RCC 7860 (cell line): ENCODE measurements around the gene TNFAIP2.
A peak's percentile ranks its signal among the peaks of the same experiment; 100 is the strongest.

Experiments
- DNase-seq: peaks from one replicate; pipeline ENCODE4 v3.0.0-alpha.2; 2015; ENCODE audit warnings: low spot score
- FAIRE-seq: peaks from 2 replicates; lab custom pipeline; 2012; peaks lifted over from hg19 to GRCh38; lab: Jason Lieb, UNC

Gene TNFAIP2

DNA sequence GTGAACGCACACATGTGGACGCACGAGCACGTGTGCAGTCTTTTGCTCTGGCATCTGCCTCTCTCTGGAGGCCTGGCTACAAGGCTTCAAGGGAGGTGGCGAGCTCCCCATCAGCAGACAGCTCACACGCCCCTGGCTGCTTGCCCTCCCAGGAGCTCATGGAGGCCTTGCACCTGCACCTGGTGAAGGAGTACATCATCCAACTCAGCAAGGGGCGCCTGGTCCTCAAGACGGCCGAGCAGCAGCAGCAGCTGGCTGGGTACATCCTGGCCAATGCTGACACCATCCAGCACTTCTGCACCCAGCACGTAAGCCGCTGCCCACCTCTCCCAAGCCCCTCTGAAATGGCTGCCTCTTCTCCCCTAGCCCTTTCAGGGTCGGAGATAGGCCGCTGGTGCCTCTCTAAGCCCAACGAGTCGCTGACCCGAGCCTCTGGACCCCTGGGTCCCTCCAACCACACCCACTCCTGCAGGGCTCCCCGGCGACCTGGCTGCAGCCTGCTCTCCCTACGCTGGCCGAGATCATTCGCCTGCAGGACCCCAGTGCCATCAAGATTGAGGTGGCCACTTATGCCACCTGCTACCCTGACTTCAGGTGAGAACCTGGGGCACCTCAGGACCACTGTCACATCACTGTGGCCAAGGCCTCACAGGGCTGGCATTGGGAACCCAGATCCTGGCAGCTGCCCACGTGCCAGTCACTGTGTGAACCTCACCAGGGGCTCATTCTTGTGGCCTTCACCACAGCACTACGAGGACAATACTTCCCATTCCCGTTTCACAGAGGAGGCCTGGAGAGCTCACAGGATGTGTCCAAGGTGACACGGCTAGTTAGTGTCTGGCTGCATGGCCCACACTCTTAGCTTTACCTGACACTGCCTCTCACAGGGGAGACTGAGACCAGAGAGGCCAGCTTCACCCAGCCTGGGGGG is 10.2 kb downstream of the TNFAIP2 start:
- no peak for DNase-seq
- no peak for FAIRE-seq

DNA sequence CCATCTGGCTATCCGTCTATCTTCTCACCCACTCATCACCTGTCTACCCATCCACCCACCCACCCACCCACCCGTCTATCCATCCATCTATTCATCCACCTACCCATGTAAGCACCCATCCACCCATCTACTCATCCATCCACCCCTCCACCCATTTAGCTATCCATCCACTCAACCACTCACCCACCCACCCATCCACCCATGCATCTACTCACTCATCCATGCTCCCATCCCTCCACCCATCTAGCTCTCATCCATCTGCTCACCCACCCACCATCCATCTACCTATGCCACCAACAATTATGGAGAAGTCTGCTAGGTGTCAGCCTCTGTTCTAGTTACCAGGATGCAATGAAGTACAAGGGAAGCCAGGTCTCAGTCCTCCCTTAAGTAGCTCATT is 11.1 kb downstream of the TNFAIP2 start:
- no peak for FAIRE-seq
- DNase-seq = no peak

DNA sequence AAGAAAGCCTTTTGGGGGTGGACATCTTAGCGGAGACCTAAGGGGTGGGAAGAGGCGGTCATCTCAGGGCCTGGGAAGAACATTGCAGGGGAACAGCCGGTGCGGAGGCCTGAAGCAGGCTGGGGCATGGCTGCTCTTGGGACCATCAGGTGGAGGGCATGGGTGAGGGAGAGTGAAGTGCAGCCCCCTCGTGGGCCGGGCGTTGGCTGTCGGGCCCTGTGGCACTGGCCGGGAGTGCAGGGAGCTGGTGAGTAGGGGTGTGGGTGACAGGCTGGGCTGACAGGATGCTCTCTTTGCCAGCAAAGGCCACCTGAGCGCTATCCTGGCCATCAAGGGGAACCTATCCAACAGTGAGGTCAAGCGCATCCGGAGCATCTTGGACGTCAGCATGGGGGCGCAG is 11.7 kb downstream of the TNFAIP2 start:
- FAIRE-seq (no peak), DNase-seq (no peak)

DNA sequence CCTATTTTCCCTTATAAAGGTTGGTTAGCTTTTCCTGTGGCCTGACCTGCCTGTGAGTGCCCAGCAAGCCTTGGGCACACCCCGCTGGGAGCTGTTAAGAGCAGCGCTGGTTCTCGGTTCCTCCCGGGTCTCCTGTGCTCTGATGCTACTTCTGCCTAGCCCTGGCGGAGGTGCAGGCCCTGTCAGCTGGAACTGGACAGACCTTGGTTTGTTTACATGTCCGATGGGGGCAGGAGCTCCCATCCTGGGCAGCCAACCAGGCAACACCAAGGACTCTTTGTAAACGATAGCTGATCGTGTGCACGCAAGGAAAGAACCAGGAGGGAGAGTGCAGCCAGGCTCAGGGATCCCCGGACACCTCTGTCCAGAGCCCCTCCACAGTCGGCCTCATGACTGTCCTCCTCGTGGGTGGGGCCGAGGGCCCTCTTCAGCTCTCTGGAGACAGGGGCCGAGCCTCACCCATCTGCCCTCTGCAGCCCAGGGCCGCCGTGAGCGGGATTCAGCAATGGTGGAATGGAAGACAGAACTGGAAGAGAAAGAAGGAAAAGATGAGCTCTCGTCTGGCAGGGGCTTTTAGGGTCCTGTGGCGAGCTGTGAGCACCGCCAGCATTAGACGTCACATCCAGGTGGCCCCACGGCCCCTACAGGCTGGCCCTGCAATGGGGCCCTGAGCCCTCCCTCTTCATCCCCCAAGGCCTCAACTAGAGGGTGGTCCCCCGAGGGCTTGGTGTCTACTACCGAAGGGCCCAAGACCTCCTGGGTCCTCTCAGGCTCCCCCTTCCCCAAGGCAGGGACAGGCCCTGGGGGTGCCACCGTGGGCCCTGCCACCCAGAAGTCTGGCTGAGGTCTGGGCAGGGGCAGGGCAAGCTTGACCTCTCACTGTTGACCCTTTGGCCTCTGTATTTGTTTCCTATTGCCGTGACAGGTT is 12.3 kb downstream of the TNFAIP2 start:
- DNase-seq = no peak
- no peak for FAIRE-seq

DNA sequence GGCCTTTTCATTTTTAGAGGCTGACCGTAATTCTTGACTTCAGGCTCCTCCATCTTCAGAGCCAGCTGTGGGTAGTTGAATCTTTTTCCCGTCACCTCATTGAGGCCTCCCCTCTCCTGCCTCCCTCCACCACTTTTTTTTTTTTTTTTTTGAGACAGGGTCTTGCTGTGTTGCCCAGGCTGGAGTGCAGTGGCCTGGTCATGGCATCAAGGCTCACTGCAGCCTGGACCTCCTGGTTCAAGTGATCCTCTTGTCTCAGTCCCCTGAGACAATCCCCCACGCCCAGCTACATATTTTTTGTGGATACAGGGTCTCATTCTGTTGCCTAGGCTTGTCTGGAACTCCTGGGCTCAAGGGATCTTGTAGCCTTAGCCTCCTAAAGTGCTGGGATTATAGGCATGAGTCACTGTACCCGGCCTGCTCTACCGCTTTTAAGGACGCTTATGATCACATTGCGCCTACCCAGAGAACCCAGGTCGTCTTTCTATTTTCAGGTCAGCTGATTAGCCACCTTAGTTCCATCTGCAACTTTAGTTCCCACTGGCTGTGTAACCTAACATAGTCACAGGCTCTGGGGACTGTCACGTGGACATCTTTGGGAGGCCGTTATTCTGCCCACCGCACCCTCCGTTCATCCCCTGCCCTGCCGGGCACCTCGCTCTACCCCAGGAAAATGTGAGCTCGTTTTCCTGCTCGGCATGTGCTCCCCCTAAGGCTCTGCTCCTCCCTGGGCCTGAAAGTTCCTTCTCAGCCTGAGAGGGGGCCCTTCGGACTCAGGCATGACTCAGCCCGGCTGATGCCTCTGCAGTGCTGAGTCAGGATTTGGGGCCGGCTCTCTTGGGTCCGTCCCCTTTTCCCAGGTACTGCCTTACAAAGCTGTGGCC is 13.4 kb downstream of the TNFAIP2 start:
- DNase-seq = peak; percentile 70

DNA sequence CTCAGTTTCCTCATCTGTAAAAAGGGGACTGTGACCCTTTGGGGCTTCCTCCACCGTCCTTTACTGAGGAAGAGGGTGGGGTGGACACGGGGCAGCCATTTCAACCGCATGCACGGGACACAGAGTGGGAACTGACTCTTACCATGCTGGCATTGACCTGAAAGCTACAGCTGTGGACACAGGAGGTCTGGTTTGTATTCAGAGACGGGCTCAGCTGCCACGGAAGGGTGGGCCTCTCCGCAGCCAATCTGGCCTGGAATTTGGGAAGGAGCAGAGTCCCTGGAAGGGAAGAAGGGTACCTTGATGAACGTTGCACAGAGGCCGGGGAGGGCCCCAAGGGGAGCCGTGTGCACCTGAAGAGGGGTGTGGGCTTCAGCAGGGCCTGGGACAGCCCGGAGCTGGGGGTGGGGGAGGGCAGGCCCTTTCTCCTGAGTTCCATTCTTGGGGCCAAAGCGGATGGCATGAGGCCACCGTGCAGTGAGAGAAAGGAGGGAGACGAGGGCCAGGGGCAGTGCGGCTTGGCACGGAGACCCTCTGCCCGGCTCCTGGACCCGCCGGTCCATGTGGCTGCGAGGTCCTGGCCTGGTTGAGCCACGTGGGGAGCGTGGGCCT is 14.5 kb downstream of the TNFAIP2 start:
- FAIRE-seq = no peak
- no peak for DNase-seq

More for the DNA sequence above, 13.4 kb downstream of the TNFAIP2 start:
- FAIRE-seq = peak; percentile 79

GRCh38 chr14:103138301-103139131 is 15.3 kb downstream of the TNFAIP2 start:
- FAIRE-seq = no peak
- DNase-seq = no peak

- no peak for FAIRE-seq
These were observed 16.1 kb downstream of the TNFAIP2 start for GRCh38 chr14:103139132-103140025.

GRCh38 chr14:103140316-103141109 is 17.3 kb downstream of the TNFAIP2 start:
- no peak for FAIRE-seq
- DNase-seq = peak; percentile 44

More at GRCh38 chr14:103139132-103140025, 16.1 kb downstream of the TNFAIP2 start:
- DNase-seq = no peak

- no peak for FAIRE-seq
- DNase-seq = no peak
These were observed 18.0 kb downstream of the TNFAIP2 start for GRCh38 chr14:103141117-103141796.

GRCh38 chr14:103142026-103142425 is 18.8 kb downstream of the TNFAIP2 start:
- DNase-seq (no peak), FAIRE-seq (no peak)

GRCh38 chr14:103142721-103143302 is 19.6 kb downstream of the TNFAIP2 start:
- no peak for FAIRE-seq
- DNase-seq = no peak

GRCh38 chr14:103143506-103143905 is 20.2 kb downstream of the TNFAIP2 start:
- no peak for FAIRE-seq

DNA sequence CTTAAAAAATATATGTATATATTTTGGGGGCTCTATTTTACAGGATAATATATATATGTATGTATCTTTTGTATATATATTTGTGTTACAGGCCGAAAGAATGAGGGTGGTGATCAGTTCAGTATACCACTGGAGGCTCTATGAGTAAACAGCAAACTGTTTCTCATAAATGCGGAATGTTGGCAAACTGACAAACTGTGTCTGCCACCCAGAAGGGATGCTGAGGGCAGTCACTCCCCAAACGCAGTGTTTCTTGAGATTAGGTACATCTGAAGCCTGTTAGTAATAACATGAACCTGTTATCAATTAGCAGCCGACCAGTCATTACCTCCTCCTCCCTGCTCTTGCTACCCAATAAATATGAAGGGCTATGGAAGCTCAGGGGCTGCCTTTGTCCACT is 20.8 kb downstream of the TNFAIP2 start:
- FAIRE-seq = no peak
- DNase-seq = no peak

More at GRCh38 chr14:103143506-103143905, 20.2 kb downstream of the TNFAIP2 start:
- no peak for DNase-seq

DNA sequence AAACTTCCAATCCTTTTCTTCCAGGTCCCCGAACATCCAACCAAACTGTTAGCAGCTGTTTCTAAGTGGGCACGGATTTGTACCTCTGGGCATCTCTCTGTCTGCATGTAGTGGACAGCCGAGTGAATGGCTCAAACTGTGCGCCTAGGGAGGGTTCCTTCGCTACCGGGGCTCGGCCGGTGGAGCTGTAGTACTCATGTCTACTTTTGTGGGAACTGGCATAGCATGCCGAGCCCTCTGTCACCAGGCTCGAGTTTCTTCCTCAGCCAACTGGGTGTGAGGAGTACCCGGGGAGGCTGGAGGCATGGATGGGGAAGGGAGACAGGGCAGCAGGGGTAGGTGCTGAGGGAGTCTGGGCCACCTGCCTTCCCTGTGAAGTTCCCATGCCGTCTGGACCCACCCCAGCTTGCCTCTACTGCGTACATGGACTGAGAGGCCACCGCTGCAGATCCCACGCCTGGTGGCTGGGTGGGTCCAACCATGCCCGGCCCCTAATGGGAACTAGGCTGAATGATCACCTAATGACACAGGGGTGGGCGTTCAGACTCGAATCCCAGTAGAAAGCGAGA is 23.0 kb downstream of the TNFAIP2 start:
- DNase-seq = no peak
- no peak for FAIRE-seq
